ENCODE measurements around the gene CCDC66. TPM values are rescaled to one million over a fixed set of nuclear protein-coding genes. Genes with fewer than 3 reads are reported as not detected.
A peak's percentile ranks its signal among the peaks of the same experiment; 100 is the strongest.

The CCDC66 gene
- 24.5 TPM for total RNA-seq
- long read RNA-seq, partial matches to known transcripts, result 5 of 45 reads
- long read RNA-seq, other reads (novel, unspliced or antisense), result 38 of 45 reads

GRCh38 chr3:56556908-56557830 lies at the start of gene CCDC66:
TSS of gene CCDC66 (plus strand) at chr3:56557175. CDS start at chr3:56557243, 68 bp downstream.
- peaks cover 19% of the 10 kb centered on the region for H3K36me3 ChIP-seq
- peak within 1 kb of the TSS; percentile 67 for H3K4me3 ChIP-seq
- H3K27ac ChIP-seq, result peak within 1 kb of the TSS; percentile 82
- H3K9me3 ChIP-seq, result no peaks in the 10 kb centered on the region
- DNase-seq, result peak; percentile 98
- ATAC-seq, result peak; percentile 100
- H3K4me1 ChIP-seq, result peaks cover 17% of the 10 kb centered on the region
- H3K27me3 ChIP-seq (ENCODE audit: low read depth), result no peaks in the 10 kb centered on the region
- peak; percentile 62 for TF ChIP-seq CTCF (IDR thresholded peaks at IDR 0.05)
- intact Hi-C loops (cut with DNase I), result no loop called here

GRCh38 chr3:56519641-56520040 lies 37.3 kb upstream of the CCDC66 start:
- Histone ChIP-seq H3K4me1 (no peaks in the 10 kb centered on the region), H3K9me3 (no peaks in the 10 kb centered on the region), H3K27me3 (ENCODE audit: low read depth) (no peaks in the 10 kb centered on the region), H3K4me3 (no peak overlapping the region), H3K36me3 (no peaks in the 10 kb centered on the region), H3K27ac (no peak overlapping the region)
- TF ChIP-seq CTCF (IDR thresholded peaks at IDR 0.05), result no peak
- DNase-seq (no peak), ATAC-seq (no peak)
- intact Hi-C loops (cut with DNase I), result no loop called here

- Histone ChIP-seq H3K4me1 (no peaks in the 10 kb centered on the region), H3K9me3 (no peaks in the 10 kb centered on the region), H3K27me3 (ENCODE audit: low read depth) (no peaks in the 10 kb centered on the region), H3K27ac (no peak overlapping the region), H3K4me3 (no peak overlapping the region), H3K36me3 (no peaks in the 10 kb centered on the region)
- DNase-seq, result no peak
- intact Hi-C loops (cut with DNase I), result no loop called here
- ATAC-seq, result no peak
- TF ChIP-seq CTCF (IDR thresholded peaks at IDR 0.05), result no peak
These were observed 34.6 kb upstream of the CCDC66 start for GRCh38 chr3:56522374-56522773.

GRCh38 chr3:56525291-56525690 lies 31.7 kb upstream of the CCDC66 start:
- no peak overlapping the region for H3K4me3 ChIP-seq
- no peak for DNase-seq
- no peaks in the 10 kb centered on the region for H3K9me3 ChIP-seq
- no peak overlapping the region for H3K27ac ChIP-seq
- intact Hi-C loops (cut with DNase I), result no loop called here
- TF ChIP-seq CTCF (IDR thresholded peaks at IDR 0.05), result no peak
- H3K4me1 ChIP-seq, result no peaks in the 10 kb centered on the region
- no peaks in the 10 kb centered on the region for H3K27me3 ChIP-seq (ENCODE audit: low read depth)
- ATAC-seq, result no peak
- no peaks in the 10 kb centered on the region for H3K36me3 ChIP-seq

- Histone ChIP-seq H3K4me3 (no peak overlapping the region), H3K4me1 (no peaks in the 10 kb centered on the region), H3K36me3 (no peaks in the 10 kb centered on the region), H3K27ac (no peak overlapping the region), H3K9me3 (no peaks in the 10 kb centered on the region), H3K27me3 (ENCODE audit: low read depth) (no peaks in the 10 kb centered on the region)
- intact Hi-C loops (cut with DNase I), result no loop called here
- DNase-seq, result no peak
- no peak for TF ChIP-seq CTCF (IDR thresholded peaks at IDR 0.05)
- ATAC-seq, result no peak
These were observed 20.2 kb upstream of the CCDC66 start for GRCh38 chr3:56536735-56537134.

All from lower lobe of right lung (tissue), 2 donors.